BLaER1 (cell line): ENCODE measurements around the gene STK35.

Source experiments
- H3K27ac ChIP-seq: shearing (Covaris generic); formaldehyde crosslinking; 2 replicates; pipeline ENCODE4 v1.8.1; 2022
- H3K27me3 ChIP-seq: shearing (Covaris generic); formaldehyde crosslinking; 2 replicates; pipeline ENCODE4 v1.8.1; 2022
- H3K36me3 ChIP-seq: shearing (Covaris generic); formaldehyde crosslinking; 2 replicates; pipeline ENCODE4 v1.8.1; 2022
- H3K4me1 ChIP-seq: shearing (Covaris generic); formaldehyde crosslinking; 2 replicates; pipeline ENCODE4 v1.8.1; 2022
- H3K4me2 ChIP-seq: shearing (Covaris generic); formaldehyde crosslinking; 2 replicates; pipeline ENCODE4 v1.8.1; 2022
- H3K4me3 ChIP-seq: shearing (Covaris generic); formaldehyde crosslinking; 2 replicates; pipeline ENCODE4 v1.8.1; 2022
- H3K9ac ChIP-seq: shearing (Covaris generic); formaldehyde crosslinking; 2 replicates; pipeline ENCODE4 v1.8.1; 2022
- H3K9me3 ChIP-seq: shearing (Covaris generic); formaldehyde crosslinking; 2 replicates; pipeline ENCODE4 v1.8.1; 2022
- H4K20me1 ChIP-seq: shearing (Covaris generic); formaldehyde crosslinking; 2 replicates; pipeline ENCODE4 v1.8.1; 2022
- Cebpa-rat ChIP-seq: shearing (Covaris generic); IDR thresholded peaks from 2 replicates; pipeline ENCODE4 v1.8.1; 2022

STK35 gene

DNA sequence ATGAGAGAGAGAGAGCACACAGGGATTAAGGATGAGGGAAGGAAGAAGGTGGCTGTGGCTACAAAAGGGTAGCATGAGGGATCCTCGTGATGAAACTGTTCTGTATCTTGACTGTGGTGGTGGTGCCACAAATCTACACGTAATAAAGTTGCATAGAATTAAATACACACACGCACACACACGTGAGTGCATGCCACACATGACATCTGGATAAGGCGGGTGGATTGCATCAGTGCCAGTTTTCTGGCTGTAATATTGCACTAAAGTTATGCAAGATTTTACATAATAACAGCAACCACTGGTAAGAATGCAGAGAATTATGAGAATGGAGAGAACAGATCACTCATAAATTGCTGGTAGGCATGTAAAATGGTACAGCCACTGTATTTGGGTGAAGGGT lies 16.9 kb upstream of the STK35 start:
- H3K9ac ChIP-seq = no peak overlapping the region
- no peak overlapping the region for H3K4me2 ChIP-seq
- H3K4me3 ChIP-seq = no peak overlapping the region
- H4K20me1 ChIP-seq = no peaks in the 10 kb centered on the region
- H3K4me1 ChIP-seq = peaks cover 9% of the 10 kb centered on the region
- no peak for TF ChIP-seq Cebpa-rat
- no peaks in the 10 kb centered on the region for H3K36me3 ChIP-seq
- H3K27me3 ChIP-seq = no peaks in the 10 kb centered on the region
- H3K9me3 ChIP-seq = peaks cover 3% of the 10 kb centered on the region; the same call in 1 of the 2 replicates
- H3K27ac ChIP-seq = no peak overlapping the region

DNA sequence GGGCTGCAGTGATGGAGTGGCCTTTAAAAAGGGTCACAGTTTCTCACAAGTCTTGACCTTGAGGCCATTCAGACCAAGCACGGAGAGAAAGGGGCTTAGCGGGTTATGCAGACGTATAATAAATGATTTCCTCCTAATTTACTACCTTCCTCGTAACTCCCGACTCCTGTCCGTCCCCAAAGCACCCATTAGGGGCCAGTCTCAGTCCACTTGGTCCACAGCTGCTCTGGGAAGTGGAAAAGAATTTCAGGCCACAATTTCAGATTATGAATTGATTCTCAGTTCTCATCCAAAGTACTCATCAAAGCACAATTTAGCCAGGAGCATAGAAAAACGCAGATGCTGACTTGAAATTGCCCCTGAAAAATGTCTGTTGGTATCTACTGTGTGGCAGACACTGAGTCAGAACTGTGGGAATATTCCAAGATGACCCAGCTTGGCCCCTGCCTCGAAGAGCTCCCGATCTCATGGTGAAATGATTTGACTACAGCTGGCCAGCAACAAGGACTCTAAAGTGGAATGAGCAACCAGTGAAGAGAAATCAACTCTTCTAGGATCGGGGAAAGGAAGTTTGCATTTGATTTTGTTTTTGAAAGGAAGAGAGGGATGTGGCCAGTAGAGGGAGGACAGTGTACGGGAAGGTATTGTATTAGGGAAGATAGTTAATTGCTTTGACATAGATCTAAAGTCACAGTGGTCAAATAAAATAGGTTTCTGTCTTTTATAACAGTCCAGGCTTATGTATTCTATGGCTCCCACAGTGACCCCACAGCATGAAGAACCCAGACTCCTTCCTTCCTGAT lies 15.2 kb upstream of the STK35 start:
- no peak for TF ChIP-seq Cebpa-rat
- Histone ChIP-seq H3K4me1 (peaks cover under 1% of the 10 kb centered on the region; the same call in 1 of the 2 replicates), H3K9ac (no peak overlapping the region), H3K4me3 (no peak overlapping the region), H3K27me3 (no peaks in the 10 kb centered on the region), H3K4me2 (no peak overlapping the region), H4K20me1 (no peaks in the 10 kb centered on the region), H3K27ac (no peak overlapping the region), H3K36me3 (no peaks in the 10 kb centered on the region), H3K9me3 (no peaks in the 10 kb centered on the region)

DNA sequence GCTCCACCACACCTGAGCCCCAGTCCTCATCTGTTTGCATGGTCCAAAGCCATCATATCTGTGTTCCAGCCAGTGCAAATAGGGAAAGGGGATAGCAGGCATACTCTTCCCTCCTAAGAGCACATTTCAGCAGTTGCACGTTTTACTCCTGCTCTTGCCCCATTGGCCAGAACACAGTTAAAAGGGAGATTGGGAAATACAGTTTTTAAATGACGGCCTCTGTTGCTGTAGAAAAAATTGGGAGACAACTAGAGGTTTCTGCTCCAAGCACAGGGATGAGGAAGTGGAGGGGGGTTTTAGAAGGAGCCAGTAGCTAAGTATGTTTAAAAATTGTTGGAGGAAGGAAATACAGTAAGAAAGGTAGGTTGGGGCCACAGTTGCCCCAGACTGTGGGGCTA lies 14.6 kb upstream of the STK35 start:
- H3K9ac ChIP-seq = no peak overlapping the region
- no peak for TF ChIP-seq Cebpa-rat
- H3K27me3 ChIP-seq = no peaks in the 10 kb centered on the region
- no peaks in the 10 kb centered on the region for H3K36me3 ChIP-seq
- H3K27ac ChIP-seq = no peak overlapping the region
- H3K4me1 ChIP-seq = no peaks in the 10 kb centered on the region
- H4K20me1 ChIP-seq = no peaks in the 10 kb centered on the region
- no peak overlapping the region for H3K4me3 ChIP-seq
- H3K4me2 ChIP-seq = no peak overlapping the region
- H3K9me3 ChIP-seq = no peaks in the 10 kb centered on the region

DNA sequence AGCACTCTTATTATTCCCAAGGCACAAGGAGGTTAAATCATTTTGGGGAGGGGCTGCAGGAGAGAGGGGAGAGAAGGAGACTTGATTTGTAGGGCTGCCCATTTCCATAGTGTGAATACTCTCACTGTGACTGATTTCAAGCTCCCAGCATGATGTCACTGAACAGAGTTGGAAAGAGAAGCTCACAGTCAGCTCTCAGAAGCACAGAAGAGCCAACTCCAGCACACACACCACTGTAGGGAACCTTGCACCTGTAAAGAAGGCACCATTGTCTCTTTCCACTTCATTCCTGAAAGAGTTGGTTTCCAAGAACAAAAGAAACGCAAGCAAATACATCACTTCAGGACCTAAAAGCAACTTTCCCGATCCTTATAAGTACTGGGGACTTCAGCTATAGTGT lies 12.7 kb upstream of the STK35 start:
- no peaks in the 10 kb centered on the region for H3K27me3 ChIP-seq
- no peak overlapping the region for H3K9ac ChIP-seq
- H3K9me3 ChIP-seq = no peaks in the 10 kb centered on the region
- no peaks in the 10 kb centered on the region for H3K36me3 ChIP-seq
- no peak overlapping the region for H3K27ac ChIP-seq
- H3K4me1 ChIP-seq = no peaks in the 10 kb centered on the region
- no peak overlapping the region for H3K4me2 ChIP-seq
- H4K20me1 ChIP-seq = no peaks in the 10 kb centered on the region
- no peak for TF ChIP-seq Cebpa-rat
- no peak overlapping the region for H3K4me3 ChIP-seq

DNA sequence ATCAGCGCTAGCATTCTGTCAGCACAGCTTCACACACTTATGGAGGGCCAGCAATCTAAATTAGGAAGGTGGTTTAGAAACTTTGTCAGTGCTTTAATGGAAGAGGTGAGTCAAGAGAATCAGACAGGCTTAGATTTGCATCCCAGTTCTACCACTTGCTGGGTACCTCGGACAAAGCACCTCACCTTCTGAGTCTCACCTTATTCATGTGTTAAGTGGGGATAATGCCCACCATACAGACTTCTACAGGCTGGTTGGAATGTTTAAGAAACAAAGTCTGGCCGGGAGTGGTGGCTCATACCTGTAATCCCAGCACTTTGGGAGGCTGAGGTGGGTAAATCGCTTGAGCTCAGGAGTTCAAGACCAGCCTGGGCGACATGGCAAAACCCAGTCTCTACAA lies 12.2 kb upstream of the STK35 start:
- Histone ChIP-seq H3K27me3 (no peaks in the 10 kb centered on the region), H3K36me3 (no peaks in the 10 kb centered on the region), H3K9ac (no peak overlapping the region), H4K20me1 (no peaks in the 10 kb centered on the region), H3K9me3 (no peaks in the 10 kb centered on the region), H3K27ac (no peak overlapping the region), H3K4me2 (no peak overlapping the region), H3K4me3 (no peak overlapping the region), H3K4me1 (no peaks in the 10 kb centered on the region)
- TF ChIP-seq Cebpa-rat = no peak

DNA sequence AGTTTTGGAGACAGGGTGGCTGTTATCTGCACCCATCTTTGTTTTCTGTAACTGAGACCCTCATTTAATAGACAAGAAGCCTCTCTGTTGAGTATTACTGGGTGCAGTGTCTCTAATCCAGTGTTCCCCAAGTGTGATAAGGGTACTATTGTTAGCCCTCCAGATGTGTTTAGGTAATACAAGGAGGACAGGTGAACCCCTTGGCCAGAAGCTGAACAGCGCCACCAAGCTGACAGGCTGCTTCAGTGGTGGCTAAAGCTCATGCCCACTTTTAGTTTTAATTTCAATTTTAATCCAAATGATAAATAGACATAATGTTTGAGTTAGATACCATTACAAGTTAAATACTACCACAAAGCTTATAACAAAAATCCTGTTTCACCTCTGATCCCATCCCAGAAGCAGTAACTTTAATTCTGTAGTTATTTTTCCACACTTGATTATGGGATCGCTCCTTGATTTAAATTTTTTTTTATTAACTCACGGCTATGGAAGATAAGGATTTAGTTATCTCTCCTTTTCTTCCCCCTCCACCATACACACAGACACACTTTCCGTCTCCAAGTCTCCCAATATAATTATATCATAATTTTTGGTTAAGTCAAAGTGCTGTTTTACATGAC lies 8.4 kb upstream of the STK35 start:
- no peak overlapping the region for H3K27ac ChIP-seq
- TF ChIP-seq Cebpa-rat = no peak
- H4K20me1 ChIP-seq = no peaks in the 10 kb centered on the region
- no peak overlapping the region for H3K4me2 ChIP-seq
- no peaks in the 10 kb centered on the region for H3K9me3 ChIP-seq
- no peaks in the 10 kb centered on the region for H3K36me3 ChIP-seq
- no peak overlapping the region for H3K4me3 ChIP-seq
- no peaks in the 10 kb centered on the region for H3K4me1 ChIP-seq
- H3K27me3 ChIP-seq = no peaks in the 10 kb centered on the region
- no peak overlapping the region for H3K9ac ChIP-seq

DNA sequence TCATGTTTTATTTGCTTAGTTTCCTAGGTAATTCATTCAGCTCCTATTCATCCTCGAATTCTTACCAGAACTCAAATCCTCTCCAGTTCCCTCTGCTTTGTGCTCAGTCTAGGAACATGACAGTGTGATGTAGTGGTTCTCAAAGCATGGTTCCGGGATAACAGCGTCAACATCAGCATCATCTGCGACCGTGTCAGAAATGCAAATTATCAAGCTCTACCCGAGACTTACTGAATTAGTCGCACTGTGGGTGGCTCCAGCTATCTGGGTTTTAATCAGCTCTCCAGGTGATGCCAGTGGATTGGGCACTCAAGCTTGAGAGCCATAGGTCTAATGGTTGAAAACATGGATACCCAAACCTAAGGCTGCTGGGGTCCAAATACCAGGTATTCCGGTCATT lies 7.7 kb upstream of the STK35 start:
- no peak for TF ChIP-seq Cebpa-rat
- Histone ChIP-seq H3K9me3 (no peaks in the 10 kb centered on the region), H3K4me3 (no peak overlapping the region), H3K4me2 (no peak overlapping the region), H3K4me1 (no peaks in the 10 kb centered on the region), H3K27me3 (no peaks in the 10 kb centered on the region), H4K20me1 (no peaks in the 10 kb centered on the region), H3K9ac (no peak overlapping the region), H3K27ac (no peak overlapping the region), H3K36me3 (no peaks in the 10 kb centered on the region)

DNA sequence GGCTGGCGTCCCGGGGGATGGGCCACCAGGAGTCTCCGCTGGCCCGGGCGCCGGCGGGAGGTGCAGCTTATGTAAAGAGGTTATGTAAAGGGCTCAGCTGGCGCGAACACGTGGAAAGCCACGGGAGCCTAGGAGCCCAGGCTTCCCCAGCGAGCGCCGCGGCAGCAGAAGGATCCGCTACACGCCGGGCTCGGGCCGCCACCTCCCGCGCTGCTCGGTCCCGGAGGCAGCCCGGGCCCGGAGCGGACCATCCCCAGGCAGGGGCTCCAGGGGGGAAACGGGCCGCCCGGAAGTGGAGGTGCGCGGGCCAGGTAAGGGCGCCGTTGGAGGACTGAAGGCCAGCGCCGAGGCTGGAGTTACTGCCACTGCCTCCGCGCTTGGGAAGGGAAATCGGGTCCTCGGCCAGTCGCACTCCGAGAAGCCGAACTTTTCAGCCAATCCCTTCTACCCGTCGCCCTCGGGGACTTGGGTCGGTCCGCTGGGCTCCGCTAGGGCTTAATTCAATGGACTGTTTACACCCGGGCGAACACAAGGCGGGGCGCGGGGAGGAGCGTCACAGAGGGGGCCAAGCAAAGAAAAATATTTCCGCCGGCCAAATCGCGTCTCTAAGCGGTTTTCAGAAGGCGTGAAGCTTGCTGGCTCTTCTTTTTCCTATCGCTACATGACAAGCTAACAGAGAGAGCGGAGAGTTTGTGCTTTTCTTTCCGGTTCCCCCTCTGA lies 398 bp downstream of the STK35 start:
- peak overlapping the region; percentile 99 for H3K27ac ChIP-seq
- no peaks in the 10 kb centered on the region for H3K27me3 ChIP-seq

DNA sequence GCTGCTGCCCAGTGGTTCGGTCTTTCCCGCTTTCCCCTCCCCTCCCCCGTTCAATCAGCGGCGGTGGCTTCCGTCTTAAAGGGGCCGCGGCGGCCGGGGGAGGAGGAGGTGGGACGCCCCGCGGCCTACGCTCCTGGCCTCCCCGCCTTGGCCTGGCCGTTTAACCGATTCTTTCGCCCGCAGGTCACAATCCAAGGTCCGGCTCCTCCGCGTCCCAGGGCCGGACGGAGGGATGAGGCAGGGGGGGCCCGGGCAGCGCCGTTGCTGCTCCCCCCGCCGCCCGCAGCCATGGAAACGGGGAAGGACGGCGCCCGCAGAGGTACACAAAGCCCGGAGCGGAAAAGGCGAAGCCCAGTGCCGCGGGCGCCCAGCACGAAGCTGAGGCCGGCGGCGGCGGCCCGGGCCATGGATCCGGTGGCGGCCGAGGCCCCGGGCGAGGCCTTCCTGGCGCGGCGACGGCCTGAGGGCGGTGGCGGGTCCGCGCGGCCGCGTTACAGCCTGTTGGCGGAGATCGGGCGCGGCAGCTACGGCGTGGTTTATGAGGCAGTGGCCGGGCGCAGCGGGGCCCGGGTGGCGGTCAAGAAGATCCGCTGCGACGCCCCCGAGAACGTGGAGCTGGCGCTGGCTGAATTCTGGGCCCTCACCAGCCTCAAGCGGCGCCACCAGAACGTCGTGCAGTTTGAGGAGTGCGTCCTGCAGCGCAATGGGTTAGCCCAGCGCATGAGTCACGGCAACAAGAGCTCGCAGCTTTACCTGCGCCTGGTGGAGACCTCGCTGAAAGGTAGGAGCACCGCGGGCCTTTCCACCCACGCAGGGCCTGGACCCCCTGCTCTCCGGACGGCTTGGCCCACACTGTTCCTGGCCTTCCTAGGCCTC lies 1.2 kb downstream of the STK35 start:
- no peak for TF ChIP-seq Cebpa-rat
- peak overlapping the region; percentile 96 for H3K4me3 ChIP-seq
- H3K27me3 ChIP-seq = no peaks in the 10 kb centered on the region
- peaks cover 51% of the 10 kb centered on the region for H4K20me1 ChIP-seq
- peak overlapping the region; percentile 99 for H3K27ac ChIP-seq
- H3K4me2 ChIP-seq = peak overlapping the region; percentile 95
- H3K4me1 ChIP-seq = peaks cover 46% of the 10 kb centered on the region
- peaks cover 34% of the 10 kb centered on the region for H3K36me3 ChIP-seq
- no peaks in the 10 kb centered on the region for H3K9me3 ChIP-seq
- H3K9ac ChIP-seq = peak overlapping the region; percentile 98

More for the DNA sequence above, 398 bp downstream of the STK35 start:
- peaks cover 43% of the 10 kb centered on the region for H4K20me1 ChIP-seq
- H3K9ac ChIP-seq = peak overlapping the region; percentile 98
- peaks cover 26% of the 10 kb centered on the region for H3K36me3 ChIP-seq
- peak overlapping the region; percentile 96 for H3K4me3 ChIP-seq
- no peaks in the 10 kb centered on the region for H3K9me3 ChIP-seq
- TF ChIP-seq Cebpa-rat = no peak
- peaks cover 38% of the 10 kb centered on the region for H3K4me1 ChIP-seq
- peak overlapping the region; percentile 95 for H3K4me2 ChIP-seq
